GM15510 (cell line): ENCODE results near the gene WWOX.

Experiments
- POLR2A ChIP-seq: IDR thresholded peaks from 3 replicates; pipeline ENCODE4 v1.6.1; 2011; ENCODE audit warnings: borderline replicate concordance; ENCODE audit not compliant: insufficient read length; ENCODE audit errors: extremely low read depth

The WWOX gene

DNA sequence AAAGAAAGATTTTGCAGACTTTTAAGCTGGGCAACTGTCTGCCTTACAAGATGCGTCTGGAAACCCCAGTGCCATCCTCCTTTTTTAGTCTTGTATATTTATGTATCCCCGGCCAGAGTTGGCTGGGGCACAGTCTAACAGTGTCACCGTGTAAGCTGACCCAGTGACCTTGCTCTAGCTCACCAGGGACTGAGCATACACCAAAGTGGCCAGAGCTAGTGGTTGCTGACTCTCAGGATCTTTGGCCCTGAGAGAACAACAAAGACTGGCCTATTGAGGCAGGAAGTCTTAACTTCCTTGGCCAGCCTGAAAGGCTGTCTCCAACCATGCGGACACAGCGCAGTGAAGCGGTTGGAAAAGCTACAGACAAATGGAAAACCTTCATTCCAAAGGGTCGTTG, 745.2 kb downstream of the WWOX start:
- no peak for TF ChIP-seq POLR2A

DNA sequence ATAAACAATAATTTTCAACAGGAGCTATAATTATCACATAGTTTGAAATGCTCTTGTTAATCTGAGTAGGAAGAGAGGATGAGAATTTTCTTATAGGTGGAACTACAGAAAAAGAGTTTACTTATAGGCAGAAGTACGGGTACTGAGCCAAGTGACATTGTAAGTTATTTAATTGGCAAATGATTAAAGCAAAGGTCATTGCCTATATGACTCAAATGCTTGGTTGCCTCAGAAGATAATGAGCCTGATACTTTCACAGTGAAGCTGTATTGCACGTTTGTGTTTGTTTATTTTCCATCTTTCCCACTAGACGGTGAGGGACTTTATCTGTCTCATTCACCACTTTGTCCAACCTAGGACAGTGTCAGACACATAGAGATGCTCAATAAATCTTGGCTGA, 751.8 kb downstream of the WWOX start:
- no peak for TF ChIP-seq POLR2A

- TF ChIP-seq POLR2A, result no peak
Measured at GRCh38 chr16:78852081-78852635, 752.7 kb downstream of the WWOX start.

GRCh38 chr16:78862022-78862421, 762.6 kb downstream of the WWOX start:
- no peak for TF ChIP-seq POLR2A

GRCh38 chr16:78866521-78866920, 767.1 kb downstream of the WWOX start:
- TF ChIP-seq POLR2A, result no peak

GRCh38 chr16:78869492-78869891, 770.0 kb downstream of the WWOX start:
- no peak for TF ChIP-seq POLR2A

- TF ChIP-seq POLR2A, result no peak
Measured at GRCh38 chr16:78871241-78871640, 771.8 kb downstream of the WWOX start.

DNA sequence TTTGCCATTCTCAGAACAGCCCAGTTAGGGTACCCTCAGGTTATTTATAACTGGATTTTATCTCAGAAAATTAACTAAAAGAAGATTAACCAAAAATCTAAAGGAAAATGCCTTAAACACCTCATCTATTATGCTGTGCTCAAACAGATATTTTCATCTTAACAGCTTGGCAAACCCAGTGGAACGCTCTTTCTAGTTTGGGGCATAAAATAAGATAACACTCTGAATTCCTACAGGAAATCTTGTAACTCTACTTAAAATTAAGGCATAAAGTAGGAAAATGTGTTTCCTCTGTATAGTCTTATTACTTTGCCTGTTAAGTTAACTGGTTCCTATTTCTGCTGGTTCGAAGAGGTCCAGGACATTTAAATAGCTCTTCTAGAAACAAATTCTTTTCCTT, 777.2 kb downstream of the WWOX start:
- no peak for TF ChIP-seq POLR2A

- no peak for TF ChIP-seq POLR2A
Measured at GRCh38 chr16:78877114-78877655, 777.7 kb downstream of the WWOX start.

DNA sequence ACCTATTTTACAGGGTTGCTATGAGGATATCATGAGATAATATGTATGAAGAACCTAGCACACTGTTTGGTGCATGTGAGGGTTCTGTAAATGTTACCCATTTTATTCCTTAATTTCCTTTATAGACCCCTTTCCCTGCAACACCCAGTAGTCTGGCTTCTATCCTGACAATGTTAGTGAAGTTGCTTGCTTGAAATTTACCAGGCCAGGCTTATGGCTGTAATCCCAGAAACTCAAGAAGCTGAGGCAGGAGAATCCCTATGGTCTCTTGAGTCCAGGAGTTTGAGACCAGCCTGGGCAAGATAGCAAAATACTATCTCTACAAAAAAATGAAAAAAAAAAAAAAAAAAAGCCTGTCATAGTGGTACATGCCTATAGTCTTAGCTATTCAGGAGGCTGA, 779.1 kb downstream of the WWOX start:
- TF ChIP-seq POLR2A, result no peak

DNA sequence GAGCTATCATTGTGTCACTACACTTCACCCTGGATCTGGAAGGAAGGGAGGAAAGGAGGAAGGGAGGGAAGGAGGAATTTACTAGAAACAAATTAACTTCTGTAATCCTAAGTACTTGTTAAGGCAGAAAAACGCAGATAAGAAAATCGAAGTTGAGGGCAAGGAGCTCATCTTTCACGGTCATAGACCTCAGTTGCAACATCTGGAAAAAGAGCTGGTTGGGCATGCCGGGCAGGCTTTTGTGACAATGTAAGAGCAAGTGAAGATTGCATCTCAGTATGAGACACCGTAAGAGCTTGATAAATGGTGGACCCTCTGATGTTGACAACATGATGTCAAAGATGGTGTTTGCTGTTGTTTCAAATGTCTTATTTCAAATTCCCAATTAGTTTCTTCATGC, 779.6 kb downstream of the WWOX start:
- no peak for TF ChIP-seq POLR2A

DNA sequence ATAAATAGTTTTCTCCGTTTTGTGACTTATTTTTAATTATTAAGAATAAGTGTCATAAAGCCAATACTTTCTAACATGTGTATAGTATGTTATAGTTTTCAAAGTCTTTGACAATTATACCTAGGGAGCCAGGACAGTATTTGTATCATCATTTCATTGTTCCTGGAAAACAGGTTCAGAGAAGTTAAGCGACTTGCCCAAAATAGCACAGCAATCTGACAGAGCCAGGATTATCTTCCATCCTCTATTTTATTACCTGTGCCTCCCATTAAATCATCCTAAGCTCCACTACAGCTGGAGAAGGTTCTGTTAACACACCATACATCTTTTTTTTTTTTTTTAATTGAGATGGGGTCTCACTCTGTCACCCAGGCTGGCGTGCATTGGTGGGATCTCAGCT, 782.7 kb downstream of the WWOX start:
- TF ChIP-seq POLR2A, result no peak

DNA sequence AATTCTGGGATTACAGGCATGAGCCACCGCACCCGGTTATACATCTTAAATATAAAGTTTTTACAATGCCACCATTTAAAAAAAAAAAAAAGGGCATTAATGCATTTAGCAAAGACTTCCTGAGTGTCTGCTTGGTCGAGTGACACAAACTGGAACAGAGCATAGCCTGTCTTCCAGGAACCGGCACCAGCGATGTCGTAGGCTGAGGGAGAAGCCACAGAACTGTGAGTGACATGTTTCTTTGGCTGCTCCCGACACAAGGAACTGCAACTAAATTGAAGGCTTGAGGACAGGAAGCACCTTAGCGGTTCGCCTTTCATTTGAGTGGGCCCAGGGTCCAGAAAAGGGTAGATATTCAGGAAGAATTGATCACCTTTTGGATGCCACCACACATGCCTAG, 783.3 kb downstream of the WWOX start:
- no peak for TF ChIP-seq POLR2A

DNA sequence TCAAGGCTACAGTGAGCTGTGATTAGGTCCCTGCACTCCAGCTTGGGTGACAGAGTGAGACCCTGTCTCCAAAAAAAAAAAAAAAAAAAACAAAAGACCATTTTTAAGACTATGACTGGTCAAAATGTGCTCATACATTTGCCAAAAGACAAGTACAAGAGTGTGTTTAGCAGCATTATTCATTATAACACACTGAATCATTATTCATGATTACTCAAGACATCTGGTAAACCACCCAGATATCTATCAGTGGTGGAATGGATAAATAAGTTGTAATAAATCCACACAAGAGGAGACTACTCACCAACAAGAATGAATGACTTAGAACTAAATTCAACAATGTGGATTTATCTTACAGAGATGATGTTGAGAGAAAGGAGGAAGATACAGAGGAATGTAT, 784.8 kb downstream of the WWOX start:
- TF ChIP-seq POLR2A, result no peak

DNA sequence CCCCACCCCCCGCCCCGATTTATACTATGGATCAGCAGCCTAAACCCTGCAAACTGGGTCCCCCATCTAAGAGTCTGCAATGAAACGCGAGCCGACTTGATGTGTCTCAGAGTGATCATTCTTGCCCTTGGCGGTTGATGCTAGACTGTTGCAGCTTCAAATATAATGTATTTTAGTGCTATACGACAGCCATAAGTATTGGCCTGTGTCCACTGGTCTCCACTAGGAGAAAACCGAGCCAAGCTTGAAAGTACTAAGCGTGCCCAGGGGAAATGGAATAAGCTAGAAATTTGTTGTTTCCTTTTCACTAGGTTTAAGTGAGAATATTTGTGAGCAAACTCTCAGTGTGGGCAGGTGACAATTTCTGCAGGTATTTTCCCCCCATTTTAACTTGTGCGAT, 789.9 kb downstream of the WWOX start:
- TF ChIP-seq POLR2A, result no peak

GRCh38 chr16:78890373-78890895, 791.0 kb downstream of the WWOX start:
- no peak for TF ChIP-seq POLR2A
